NCI-H2081 (cell line): Measurements from ENCODE around the gene CCDC30.
"Not testable (repeated sequence)": the region's sequence is repeated elsewhere in the genome, so short reads cannot be mapped to it uniquely, and the experiment has no call there.

ENCODE experiments used
- DNase-seq, 2 experiments: peaks; one replicate each; lab custom pipeline; 2025; lab: John Stamatoyannopoulos, UW

CCDC30 gene

DNA sequence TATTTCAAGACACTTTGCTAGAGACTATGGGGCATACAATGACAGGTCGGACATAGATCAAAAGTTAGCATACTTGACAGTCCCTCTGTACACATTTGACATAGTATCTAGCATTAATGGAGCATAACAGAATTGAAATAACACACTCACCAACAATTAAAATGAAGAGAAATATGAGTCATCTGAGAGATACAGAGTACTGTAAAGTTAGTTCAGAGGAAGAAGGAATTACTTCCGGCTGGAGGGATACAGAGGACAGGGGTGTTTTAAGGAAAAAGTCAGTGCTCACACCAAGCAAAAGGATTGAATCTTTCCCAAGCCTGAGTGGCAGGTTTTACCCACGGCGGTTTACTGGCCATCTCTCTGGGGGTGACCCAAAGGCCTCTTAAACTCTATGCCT is 9.7 kb upstream of the CCDC30 start:
- DNase-seq, result no peak

DNA sequence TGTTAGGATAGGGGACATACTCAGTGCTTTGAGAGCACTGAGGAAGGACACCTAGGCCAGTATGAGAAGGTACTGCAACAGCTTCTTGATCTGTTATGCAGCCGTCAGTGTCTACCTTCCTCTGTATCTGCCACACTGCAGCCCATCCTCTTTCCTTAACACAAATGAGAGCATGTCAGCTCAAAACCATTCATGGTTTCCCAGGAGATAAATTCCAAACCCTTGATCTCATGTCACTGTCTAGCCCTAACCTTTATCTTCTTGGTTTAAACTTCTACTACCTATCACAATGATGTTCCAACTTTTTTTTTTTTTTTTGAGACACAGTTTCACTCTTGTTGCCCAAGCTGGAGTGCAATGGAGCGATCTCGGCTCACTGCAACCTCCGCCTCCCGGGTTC is 8.7 kb upstream of the CCDC30 start:
- no peak for DNase-seq

DNA sequence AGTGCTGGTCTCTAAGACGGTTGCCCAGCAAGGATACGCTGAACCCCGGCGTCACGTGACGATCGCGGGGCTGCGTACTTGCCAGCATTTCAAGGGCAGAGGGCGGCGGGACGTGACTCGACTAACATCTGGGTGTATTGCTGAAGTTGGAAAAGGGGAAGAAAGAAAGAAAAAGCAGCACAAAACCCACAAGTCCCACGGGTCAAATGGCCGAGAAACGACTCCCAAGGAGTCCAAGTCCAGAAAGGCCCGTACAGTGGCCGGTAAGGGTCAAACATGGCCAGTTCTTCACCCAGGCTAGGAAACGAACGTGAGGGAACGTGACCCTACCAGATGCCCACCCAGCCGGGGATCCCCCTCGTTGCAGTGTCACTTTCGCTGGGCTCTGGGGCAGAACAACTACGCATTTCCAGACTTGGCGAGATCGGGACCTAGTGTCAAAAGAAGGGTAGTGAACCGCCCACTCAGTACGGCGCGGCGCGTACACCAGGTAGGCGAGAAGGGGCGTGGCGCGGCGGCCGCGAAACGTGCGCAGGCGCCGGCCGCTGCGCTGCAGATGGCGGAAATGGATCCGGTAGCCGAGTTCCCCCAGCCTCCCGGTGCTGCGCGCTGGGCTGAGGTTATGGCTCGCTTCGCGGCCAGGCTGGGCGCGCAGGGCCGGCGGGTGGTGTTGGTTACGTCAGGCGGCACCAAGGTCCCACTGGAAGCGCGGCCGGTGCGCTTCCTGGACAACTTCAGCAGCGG is 6.9 kb upstream of the CCDC30 start, which contains the start of the genes PPCS and ZMYND12:
Gene PPCS, plus strand, starts transcription at position 534 of the 744 bp plus-strand sequence. Its CDS starts 23 bp downstream, at position 557.
Gene ZMYND12, minus strand, starts transcription at position 13 of the 744 bp plus-strand sequence. CDS start 25 bp downstream, outside the sequence.
- peak; percentile 92 to 94 for DNase-seq

DNA sequence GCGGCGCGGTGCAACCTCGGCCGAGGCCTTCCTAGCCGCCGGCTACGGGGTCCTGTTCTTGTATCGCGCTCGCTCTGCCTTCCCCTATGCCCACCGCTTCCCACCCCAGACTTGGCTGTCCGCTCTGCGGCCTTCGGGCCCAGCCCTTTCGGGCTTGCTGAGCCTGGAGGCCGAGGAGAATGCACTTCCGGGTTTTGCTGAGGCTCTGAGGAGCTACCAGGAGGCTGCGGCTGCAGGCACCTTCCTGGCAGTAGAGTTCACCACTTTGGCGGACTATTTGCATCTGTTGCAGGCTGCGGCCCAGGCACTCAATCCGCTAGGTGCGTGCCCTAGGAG is 6.4 kb upstream of the CCDC30 start:
- DNase-seq, result peak; percentile 67 to 76

DNA sequence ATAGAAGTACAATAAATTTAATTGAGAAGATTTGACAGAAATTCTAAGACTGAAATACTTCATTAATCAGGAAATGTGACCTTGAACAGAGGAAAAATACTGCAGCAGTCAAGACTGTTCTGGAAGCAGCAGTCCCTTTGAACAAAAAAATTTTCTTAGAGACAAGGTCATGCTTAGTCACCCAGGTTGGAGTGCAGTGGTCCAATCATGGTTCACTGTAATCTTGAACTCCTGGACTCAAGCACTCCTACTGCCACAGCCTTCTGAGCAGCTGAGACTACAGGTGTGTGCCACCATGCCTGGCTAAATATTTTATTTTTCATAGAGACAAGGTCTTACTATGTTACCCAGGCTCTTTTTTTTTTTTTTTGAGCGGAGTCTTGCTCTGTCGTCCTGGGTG is 1.9 kb upstream of the CCDC30 start:
- no peak for DNase-seq

DNA sequence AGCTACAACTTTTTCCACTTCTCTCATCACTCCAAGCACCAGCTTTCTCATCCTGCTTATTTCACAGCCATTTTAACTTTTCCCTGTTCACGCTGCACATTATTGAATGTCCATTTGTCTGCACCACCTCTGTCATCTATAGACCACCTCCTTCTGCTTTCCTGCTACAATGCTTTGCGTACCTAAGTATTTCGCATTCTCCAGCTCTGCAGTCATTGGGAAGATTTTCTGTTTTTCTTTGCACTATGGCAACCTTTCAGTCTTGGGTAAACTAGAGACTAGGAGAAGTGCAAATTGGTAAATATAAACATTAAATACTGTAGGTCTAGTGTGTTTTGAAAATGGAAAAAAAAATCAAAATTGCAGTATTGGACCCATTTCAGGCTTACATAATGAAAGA is 835 bp downstream of the CCDC30 start:
- DNase-seq, result no peak

DNA sequence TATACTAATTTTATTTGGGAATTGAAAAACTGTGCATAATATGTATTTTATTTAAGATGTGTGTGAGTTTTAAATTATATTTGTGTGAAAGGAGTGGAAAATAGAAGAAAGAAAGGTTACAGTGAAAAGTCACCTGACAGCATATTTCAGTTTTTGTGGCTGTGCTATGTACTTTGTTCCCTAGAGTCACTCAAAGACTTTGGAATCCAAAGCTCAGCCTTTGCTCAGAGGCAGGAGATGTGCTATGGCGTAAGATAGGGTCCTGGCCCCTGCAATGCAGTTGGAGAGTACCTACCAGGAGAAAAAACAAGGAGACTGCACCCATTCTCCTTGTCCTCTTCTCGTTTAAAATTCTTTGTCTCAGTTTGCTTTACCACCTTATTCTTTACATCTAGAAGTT is 2.9 kb downstream of the CCDC30 start:
- no peak for DNase-seq

DNA sequence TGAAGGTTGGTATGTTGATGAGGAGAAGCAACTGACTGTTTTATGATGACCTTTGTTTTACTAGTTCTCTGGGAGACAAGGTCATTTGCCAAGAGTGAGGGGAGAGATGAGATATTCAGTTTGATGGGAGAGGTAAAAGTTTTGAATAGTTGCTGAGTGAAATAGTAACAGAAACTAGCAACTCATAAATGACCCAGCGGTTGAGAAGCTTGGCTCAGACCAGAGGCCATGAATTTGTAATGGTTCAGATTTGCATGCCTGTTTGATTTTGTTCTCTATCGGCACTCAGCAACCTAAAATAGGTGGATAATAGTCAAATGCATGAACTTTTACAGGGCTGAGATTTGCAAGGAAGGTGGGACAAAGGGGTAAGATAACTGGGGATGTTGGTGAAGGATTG is 6.6 kb downstream of the CCDC30 start:
- DNase-seq, result no peak

DNA sequence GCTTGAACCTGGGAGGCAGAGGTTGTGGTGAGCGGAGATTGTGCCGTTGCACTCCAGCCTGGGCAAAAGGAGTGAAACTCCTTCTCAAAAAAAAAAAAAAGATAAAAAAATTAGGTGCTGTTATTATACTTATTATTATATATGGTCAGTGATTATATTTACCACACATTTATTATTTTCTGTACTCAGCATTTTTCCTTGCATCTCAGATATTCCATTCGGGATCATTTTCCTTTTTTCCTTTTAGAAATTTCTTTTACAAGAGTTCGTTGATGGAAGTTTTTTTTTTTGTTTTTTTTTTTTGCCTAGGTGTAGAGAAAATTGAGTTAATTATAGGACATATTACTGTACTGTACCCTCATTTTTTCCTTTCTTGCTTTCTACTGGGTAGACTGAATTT is 13.5 kb downstream of the CCDC30 start:
- no peak for DNase-seq

DNA sequence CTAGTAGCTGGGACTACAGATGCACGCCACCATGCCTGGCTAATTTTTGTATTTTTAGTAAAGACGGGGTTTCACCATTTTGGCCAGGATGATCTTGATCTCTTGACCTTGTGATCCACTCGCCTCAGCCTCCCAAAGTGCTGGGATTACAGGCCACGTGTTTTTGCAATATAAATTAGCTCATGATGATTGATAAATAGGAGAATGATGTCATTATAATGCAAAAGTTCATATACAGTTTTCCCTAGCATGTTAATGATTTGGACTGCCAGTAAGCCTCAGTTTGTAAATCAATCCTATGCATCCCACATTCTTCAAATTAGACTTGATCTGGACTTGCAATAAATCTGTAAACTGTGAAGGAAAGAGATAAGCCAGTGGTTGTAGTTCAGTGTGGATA is 14.3 kb downstream of the CCDC30 start:
- DNase-seq, result not testable (repeated sequence)

DNA sequence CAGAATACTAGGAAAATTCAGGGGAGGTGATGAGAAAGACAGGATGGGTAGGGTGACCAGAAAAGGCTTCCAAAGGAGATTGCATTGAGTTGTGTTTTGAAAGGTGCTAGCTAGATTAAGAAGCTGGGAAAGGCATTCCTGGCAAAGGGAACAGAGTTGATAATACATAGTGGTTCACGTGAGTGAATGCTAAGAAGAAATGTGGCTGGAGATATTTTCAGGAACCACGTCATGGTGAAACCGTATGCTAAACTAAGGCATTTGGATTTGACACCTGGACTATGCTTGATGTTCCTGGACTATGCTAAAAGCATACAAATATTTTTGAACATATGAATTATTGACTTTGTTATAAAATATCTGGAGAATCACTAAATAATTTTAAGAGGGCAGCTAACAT is 14.7 kb downstream of the CCDC30 start:
- DNase-seq, result no peak

DNA sequence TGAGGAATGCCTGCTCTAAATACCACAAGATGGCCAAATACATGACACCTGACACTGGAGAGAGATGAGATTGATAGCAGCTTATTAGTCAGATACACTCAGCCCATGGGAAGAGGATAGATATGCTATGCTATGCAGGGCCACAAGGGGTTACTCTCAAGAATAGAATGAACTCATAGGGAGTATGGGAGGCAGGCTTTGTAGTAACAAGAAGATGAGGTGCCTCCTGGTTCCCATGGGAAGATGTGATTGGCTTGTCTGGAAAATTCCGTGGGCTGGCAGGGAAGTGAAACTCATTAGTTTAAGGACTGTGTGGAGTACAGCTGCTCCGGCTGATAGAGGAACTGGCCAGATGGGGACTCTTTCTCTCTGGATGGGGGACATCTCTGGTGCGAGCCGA is 16.5 kb downstream of the CCDC30 start:
- peak in 1 of 2 experiments; percentile 3 for DNase-seq

DNA sequence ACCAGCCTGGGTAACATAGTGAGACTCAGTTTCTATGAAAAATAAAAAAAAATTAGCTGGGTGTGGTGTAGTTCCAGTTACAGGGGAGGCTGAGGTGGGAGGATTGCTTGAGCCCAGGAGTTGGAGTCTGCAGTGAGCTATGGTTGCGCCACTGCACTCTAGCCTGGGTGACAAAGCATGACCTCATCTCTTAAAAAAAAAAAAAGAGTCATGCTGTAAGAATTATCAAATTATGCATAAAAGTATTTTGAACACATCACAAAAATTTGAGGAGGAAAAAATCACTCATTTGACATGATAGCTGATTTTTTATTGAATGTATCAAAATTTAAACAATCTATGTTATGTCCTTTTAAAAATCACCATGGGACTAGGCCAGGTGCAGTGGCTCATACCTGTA is 17.8 kb downstream of the CCDC30 start:
- DNase-seq, result no peak

DNA sequence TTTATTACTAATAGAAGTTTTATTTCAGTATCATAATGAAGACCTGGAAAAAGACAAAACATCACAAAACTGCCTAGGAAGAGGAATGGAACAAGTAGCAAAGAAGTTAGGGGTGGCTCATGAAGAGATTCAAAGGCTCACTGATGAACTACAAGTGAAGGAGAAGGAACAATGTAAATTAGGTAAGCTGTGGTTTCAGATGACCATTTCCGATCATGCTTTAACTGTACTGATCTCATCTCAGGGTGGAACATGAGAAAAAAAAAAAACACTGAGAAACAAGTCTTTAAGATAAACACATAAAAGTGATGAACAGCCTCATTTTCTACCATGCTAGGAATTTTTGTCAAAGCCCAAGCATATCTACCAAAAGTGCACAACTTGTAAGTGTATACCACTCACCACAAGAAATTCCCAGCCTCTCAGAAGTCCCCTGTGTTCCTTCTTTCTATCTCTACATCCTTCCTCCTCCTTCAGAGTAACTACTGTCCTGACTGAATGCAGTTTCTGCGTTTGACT is 19.6 kb downstream of the CCDC30 start:
- no peak for DNase-seq

DNA sequence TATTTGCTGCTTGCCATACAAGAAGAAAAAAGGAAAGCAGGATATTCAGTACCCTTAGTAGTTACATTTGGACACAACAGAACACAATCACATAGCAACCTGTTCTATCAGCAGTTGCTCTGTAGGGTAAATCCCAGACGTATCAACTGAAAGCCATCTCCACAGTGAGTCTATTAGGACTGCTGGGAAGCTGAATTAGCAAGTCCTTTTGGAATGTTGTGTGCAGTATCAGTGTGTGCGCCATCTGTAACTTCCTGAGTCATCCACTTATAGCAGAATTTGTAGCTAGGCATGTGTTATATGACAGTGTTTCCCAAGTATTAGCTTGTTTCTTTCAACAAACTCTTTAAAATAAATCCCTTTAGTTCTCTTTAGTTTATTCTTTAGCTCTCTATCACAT is 21.3 kb downstream of the CCDC30 start:
- no peak for DNase-seq

DNA sequence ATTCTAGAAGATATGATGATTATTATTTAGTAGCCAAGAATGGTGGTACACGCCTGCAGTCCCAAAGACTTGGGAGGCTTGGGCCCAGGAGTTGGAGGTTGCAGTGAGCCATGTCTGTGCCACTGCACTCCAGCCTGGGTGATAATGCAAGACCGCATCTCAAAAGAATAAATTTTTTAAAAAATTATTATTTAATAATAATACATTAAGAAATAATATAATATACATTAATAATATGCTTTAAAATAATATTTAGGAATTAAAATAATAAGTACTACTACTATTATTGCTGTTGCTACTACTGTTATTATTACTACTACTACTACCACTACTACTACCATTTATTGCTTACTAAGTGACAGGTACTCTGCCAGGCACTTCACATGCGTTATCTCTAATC is 27.2 kb downstream of the CCDC30 start:
- DNase-seq, result no peak

DNA sequence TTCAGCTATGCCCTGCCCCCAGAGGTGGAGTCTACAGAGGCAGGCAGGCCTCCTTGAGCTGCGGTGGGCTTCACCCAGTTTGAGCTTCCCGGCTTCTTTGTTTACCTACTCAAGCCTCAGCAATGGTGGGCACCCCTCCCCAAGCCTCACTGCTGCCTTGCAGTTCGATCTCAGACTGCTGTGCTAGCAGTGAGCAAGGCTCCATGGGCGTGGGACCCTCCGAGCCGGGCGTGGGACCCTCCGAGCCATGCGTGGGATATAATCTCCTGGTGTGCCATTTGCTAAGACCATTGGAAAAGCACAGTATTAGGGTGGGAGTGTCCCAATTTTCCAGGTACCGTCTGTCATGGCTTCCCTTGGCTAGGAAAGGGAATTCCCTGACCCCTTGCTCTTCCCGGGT is 38.9 kb downstream of the CCDC30 start:
- DNase-seq, result not testable (repeated sequence)

DNA sequence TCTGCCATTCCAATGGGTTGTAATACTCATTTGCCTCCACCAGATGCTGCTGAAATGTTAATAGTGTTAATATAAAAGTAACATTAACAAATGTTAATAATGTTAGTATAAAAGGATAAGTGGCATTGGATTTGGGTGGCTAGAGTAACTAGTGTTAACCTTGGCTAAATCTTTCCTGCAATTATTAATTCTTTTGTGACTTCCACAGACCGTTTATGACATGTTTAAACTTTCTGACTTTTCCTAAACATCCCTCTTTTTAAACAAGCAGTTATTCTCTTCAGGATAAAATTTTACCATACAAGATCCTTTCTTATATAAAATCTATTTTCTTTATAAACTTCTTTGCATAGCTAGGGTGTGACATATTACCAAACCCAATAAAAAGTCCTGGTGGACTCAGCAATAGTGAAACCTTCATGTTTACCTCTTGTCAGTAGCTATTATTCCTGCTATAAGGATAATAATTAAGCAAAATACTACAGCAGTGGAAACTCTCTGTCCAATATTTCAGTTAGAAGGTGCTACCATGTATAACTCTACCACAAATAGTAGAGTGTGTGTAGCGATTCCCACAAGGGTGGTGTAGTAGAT is 41.5 kb downstream of the CCDC30 start:
- DNase-seq, result no peak

DNA sequence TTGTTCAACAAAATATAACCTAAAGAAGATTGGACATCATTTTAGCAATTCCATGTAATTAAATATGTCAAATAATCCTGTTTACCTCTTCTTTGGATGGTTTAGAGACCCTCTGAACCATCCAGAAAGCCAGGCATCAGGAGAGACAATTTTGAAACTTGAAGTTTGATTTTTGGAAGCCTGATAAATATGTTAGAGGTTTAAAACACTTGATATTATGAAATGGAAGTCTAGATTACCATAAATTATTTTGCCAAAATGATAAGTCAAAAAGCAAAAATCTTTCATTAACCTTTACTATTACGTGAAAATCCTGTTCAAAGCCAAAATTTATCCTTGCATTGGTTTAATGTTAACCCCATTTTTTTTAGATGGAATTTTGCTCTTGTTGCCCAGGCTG is 43.5 kb downstream of the CCDC30 start:
- DNase-seq, result no peak

DNA sequence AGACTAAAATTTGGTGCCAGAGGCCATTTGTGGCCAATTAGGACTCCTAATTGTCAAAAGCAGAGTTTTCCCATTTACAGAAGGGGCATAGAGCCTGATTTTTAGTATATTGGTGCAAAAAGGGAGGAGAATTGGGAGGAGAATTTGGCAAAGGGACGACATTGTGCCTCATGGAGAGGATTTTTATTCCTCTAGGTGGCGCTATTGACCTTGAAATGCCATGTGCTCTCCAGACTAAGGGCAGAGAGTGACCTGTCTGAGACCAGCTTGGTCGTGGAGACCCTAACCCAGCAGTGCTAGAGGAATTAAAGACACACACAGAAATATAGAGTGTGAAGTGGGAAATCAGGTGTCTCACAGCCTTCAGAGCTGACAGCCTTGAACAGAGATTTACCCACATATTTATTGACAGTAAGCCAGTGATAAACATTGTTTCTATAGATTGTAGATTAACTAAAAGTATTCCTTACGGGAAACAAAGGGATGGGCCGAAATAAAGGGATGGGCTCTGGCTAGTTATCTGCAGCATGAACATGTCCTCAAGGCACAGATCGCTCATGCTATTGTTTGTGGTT is 48.6 kb downstream of the CCDC30 start:
- not testable (repeated sequence) for DNase-seq

DNA sequence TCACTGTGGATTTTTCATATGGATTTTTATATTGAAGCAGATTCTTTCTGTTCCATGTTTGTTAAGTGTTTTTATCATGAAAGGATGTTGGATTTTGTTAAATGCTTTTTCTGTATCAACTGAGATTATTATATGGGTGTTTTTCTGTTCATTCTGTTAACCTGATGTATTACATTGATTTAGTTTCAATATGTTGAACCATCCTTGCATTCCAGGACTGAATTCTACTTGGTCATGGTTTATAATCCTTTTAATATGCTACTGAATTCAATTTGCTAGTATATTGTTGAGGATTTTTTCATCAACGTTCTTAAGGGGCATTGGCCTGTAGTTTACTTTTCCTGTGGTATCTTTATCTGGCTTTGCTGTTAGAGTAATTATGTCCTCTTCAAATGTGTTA is 55.8 kb downstream of the CCDC30 start:
- no peak for DNase-seq

DNA sequence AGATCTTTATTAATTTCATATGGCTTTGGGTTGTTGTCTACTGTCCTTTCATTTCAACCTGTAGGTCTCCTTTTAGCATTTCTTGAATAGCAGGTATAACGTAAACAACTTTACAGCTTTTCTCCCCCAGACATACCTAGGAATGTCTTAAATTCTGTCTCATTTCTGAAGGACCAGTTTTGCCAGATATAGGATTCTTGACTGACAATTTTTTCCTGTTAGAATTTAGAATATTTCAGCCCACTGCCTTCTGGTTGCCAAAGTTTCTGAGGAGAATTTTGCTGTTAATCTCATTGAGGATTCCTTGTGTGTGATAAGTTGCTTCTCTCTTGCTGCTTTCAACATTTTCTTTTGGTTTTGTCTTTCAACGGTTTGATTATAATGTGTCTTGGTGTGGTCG is 60.1 kb downstream of the CCDC30 start:
- DNase-seq, result no peak

DNA sequence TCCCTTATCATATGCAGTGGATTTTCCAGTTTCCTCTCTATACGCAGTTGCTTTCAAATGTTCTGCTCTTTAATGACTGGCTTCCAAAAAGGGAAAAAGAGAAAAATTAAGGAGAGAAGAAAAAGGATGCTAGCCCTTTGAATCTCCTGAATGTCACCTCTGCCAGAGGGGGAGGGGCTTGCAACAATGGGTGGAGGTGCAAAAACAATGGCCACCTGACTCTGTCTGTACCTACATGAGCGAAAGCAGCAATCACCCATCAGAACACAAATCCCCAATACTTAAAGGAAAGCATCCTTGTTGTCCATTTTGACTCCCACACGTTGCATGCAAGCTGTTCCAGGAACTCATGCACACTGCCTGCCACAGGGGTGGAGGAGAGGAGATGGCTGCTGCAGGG is 61.2 kb downstream of the CCDC30 start:
- DNase-seq, result no peak
